IgD-negative memory B cell (primary cell): ENCODE results near the gene CTIF. TPM values are rescaled to one million over a fixed set of nuclear protein-coding genes. Genes with fewer than 3 reads are reported as not detected.
A peak's percentile ranks its signal among the peaks of the same experiment; 100 is the strongest.

ENCODE experiments used
- H3K27ac Mint-ChIP-seq, 3 donors: one replicate each; pipeline ENCODE4 v1.8.0; 2020 to 2022; ENCODE audit warnings: mild to moderate bottlenecking in 3 of 3, mixed read lengths in 3 of 3, moderate library complexity in 1 of 3
- H3K27me3 Mint-ChIP-seq: one replicate; pipeline ENCODE4 v1.8.0; 2021; ENCODE audit warnings: mixed read lengths
- H3K36me3 Mint-ChIP-seq: one replicate; pipeline ENCODE4 v1.8.0; 2020; ENCODE audit warnings: mild to moderate bottlenecking, mixed read lengths
- H3K4me1 Mint-ChIP-seq, 3 donors: one replicate each; pipeline ENCODE4 v1.8.0; 2020 to 2022; ENCODE audit warnings: mixed read lengths in 3 of 3, mild to moderate bottlenecking in 1 of 3
- H3K4me3 Mint-ChIP-seq, 4 donors: one replicate each; pipeline ENCODE4 v1.8.0; 2020 to 2022; ENCODE audit warnings: mild to moderate bottlenecking in 4 of 4, mixed read lengths in 4 of 4, moderate library complexity in 3 of 4
- H3K9me3 Mint-ChIP-seq, 3 donors: one replicate each; pipeline ENCODE4 v1.8.0; 2020 to 2021; ENCODE audit warnings: mixed read lengths in 3 of 3, mild to moderate bottlenecking in 1 of 3
- polyA plus RNA-seq: library from polyadenylated mRNA; unstranded; fragments of 300-500 nt; fragmentation: Illumina TruSeq; gene quantifications from one replicate; pipeline ENCODE4 v1.2.3, GENCODE V29; 2021

CTIF gene
- polyA plus RNA-seq, 1 donor from 2014 or later = not detected

GRCh38 chr18:48571639-48572384, 33.0 kb downstream of the CTIF start:
- no peak overlapping the region for H3K4me3 Mint-ChIP-seq
- peaks cover 3% of the 10 kb centered on the region for H3K36me3 Mint-ChIP-seq
- no peak overlapping the region for H3K27ac Mint-ChIP-seq
- peaks cover 0 to 4% (median 0%) of the 10 kb centered on the region in 3 donors for H3K4me1 Mint-ChIP-seq
- H3K9me3 Mint-ChIP-seq = peaks cover 0 to 9% (median 0%) of the 10 kb centered on the region in 3 donors
- H3K27me3 Mint-ChIP-seq = peaks cover 3% of the 10 kb centered on the region

- H3K4me3 Mint-ChIP-seq = peak overlapping the region in 1 of 4 donors; percentile 80
- peaks cover 0 to 5% (median 0%) of the 10 kb centered on the region in 3 donors for H3K4me1 Mint-ChIP-seq
- peaks cover 3% of the 10 kb centered on the region for H3K36me3 Mint-ChIP-seq
- H3K27ac Mint-ChIP-seq = peak overlapping the region in 1 of 3 donors; percentile 64
- H3K9me3 Mint-ChIP-seq = peaks cover 0 to 10% (median 0%) of the 10 kb centered on the region in 3 donors
- peaks cover 1% of the 10 kb centered on the region for H3K27me3 Mint-ChIP-seq
These were observed 33.7 kb downstream of the CTIF start for GRCh38 chr18:48572402-48573126.

- Mint-ChIP-seq H3K9me3 (peaks cover 1 to 11% (median 10%) of the 10 kb centered on the region in 3 donors), H3K4me3 (no peak overlapping the region), H3K27me3 (no peaks in the 10 kb centered on the region), H3K4me1 (peaks cover 0 to 5% (median 0%) of the 10 kb centered on the region in 3 donors), H3K27ac (no peak overlapping the region), H3K36me3 (peaks cover 2% of the 10 kb centered on the region)
These were observed 34.9 kb downstream of the CTIF start for GRCh38 chr18:48573632-48574283.

- Mint-ChIP-seq H3K27ac (no peak overlapping the region), H3K4me3 (no peak overlapping the region), H3K27me3 (no peaks in the 10 kb centered on the region), H3K36me3 (peaks cover 2% of the 10 kb centered on the region), H3K9me3 (peaks cover 3 to 11% (median 9%) of the 10 kb centered on the region in 3 donors), H3K4me1 (peaks cover 0 to 7% (median 0%) of the 10 kb centered on the region in 3 donors)
These were observed 36.0 kb downstream of the CTIF start for GRCh38 chr18:48574667-48575300.

DNA sequence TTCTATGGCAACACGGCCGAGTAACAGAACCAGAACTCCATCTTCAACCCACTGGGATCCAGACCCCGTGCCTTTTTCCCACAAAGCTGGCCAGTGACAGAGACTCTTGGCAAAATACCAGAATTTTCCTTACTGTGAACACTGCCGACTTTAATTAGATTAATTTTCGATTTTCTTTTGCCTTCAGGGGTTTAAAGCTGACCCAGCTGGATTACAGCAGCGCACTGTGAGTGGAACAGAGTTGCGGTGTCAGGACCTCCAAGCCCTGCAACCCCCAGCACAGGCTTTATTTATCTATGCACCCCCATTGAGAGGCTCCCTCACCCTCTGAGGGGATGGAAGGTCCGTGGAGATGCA, 36.4 kb downstream of the CTIF start:
- peaks cover 6% of the 10 kb centered on the region for H3K36me3 Mint-ChIP-seq
- peaks cover 3 to 11% (median 8%) of the 10 kb centered on the region in 3 donors for H3K9me3 Mint-ChIP-seq
- H3K27ac Mint-ChIP-seq = no peak overlapping the region
- no peak overlapping the region for H3K4me3 Mint-ChIP-seq
- peaks cover 0 to 6% (median 0%) of the 10 kb centered on the region in 3 donors for H3K4me1 Mint-ChIP-seq
- no peaks in the 10 kb centered on the region for H3K27me3 Mint-ChIP-seq

DNA sequence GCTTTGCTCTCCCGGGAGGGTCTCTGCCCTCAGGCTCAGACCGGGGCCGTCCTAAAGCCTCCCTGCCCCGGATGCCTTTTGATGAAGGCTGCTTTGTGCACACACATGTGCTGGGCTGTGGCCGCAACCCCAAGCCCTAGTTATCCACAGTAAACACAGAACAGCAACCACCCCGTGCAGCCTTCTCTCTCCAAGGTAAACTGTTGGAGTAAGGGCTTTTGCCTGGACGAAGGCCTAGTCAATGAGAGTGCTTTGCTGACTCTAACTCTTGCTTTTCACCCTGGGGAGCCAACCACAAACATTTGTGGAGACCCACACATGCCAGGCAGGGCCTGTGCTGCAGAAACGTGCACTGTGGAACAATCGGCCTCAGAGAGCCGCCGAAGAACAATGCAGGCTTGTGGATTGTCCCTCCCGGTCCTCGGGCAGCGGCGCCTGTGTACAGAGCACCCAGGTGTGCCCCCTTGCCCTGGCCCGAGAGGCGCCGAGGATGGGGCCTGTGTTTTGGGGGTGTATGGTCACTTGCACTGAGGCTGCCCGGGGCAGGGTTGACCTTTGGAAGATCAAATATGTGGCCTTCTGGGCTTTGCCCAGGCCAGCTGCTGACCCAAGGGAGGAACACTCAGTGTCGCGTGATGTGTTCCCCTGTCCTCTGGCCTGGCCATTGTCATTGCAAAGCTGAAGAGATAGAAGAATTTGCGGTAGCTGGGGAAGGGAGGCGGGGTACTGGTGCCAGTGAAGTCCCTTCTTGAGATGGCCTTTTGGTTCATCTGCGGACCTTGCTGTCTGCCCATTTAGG, 37.0 kb downstream of the CTIF start:
- peaks cover 0 to 5% (median 0%) of the 10 kb centered on the region in 3 donors for H3K4me1 Mint-ChIP-seq
- peaks cover 6% of the 10 kb centered on the region for H3K36me3 Mint-ChIP-seq
- no peak overlapping the region for H3K27ac Mint-ChIP-seq
- H3K27me3 Mint-ChIP-seq = no peaks in the 10 kb centered on the region
- H3K9me3 Mint-ChIP-seq = peaks cover 3 to 11% (median 8%) of the 10 kb centered on the region in 3 donors
- no peak overlapping the region for H3K4me3 Mint-ChIP-seq

GRCh38 chr18:48576457-48576771, 37.6 kb downstream of the CTIF start:
- Mint-ChIP-seq H3K4me1 (peaks cover 0 to 5% (median 0%) of the 10 kb centered on the region in 3 donors), H3K27ac (no peak overlapping the region), H3K4me3 (no peak overlapping the region), H3K27me3 (no peaks in the 10 kb centered on the region), H3K9me3 (peaks cover 3 to 11% (median 8%) of the 10 kb centered on the region in 3 donors), H3K36me3 (peaks cover 6% of the 10 kb centered on the region)

- peaks cover 0 to 5% (median 0%) of the 10 kb centered on the region in 3 donors for H3K4me1 Mint-ChIP-seq
- H3K27ac Mint-ChIP-seq = no peak overlapping the region
- peaks cover 3 to 11% (median 8%) of the 10 kb centered on the region in 3 donors for H3K9me3 Mint-ChIP-seq
- H3K4me3 Mint-ChIP-seq = no peak overlapping the region
- H3K36me3 Mint-ChIP-seq = peaks cover 6% of the 10 kb centered on the region
- peaks cover 2% of the 10 kb centered on the region for H3K27me3 Mint-ChIP-seq
These were observed 38.8 kb downstream of the CTIF start for GRCh38 chr18:48577478-48578190.

- Mint-ChIP-seq H3K36me3 (peaks cover 6% of the 10 kb centered on the region), H3K27me3 (peaks cover 2% of the 10 kb centered on the region), H3K4me3 (no peak overlapping the region), H3K27ac (no peak overlapping the region), H3K9me3 (peaks cover 3 to 11% (median 8%) of the 10 kb centered on the region in 3 donors), H3K4me1 (peaks cover 0 to 5% (median 0%) of the 10 kb centered on the region in 3 donors)
These were observed 39.5 kb downstream of the CTIF start for GRCh38 chr18:48578289-48578688.

- Mint-ChIP-seq H3K4me3 (no peak overlapping the region), H3K27ac (no peak overlapping the region), H3K4me1 (peaks cover 0 to 4% (median 0%) of the 10 kb centered on the region in 3 donors), H3K27me3 (peaks cover 2% of the 10 kb centered on the region), H3K9me3 (peaks cover 3 to 11% (median 8%) of the 10 kb centered on the region in 3 donors), H3K36me3 (peaks cover 6% of the 10 kb centered on the region)
These were observed 41.2 kb downstream of the CTIF start for GRCh38 chr18:48580066-48580465.

DNA sequence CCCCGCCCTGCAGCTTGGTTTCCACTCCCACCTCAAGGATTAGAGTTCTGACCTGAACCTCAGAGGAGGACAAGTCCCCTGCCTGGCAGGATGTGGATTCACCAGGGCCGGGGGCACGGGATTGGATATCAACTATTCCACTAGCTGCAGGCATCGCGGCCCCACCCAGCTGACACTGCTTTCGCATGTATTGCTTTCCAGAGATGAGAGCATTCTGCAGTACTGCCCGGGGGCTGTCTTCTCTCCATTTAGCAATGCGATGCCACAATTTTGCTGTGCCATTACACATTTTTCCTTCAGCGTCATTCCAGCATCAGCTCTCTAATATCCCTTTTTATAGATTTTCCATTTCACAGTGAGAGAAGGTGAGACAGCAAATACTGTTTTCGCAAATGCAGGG, 42.0 kb downstream of the CTIF start:
- H3K36me3 Mint-ChIP-seq = peaks cover 6% of the 10 kb centered on the region
- peaks cover 3 to 11% (median 8%) of the 10 kb centered on the region in 3 donors for H3K9me3 Mint-ChIP-seq
- H3K4me1 Mint-ChIP-seq = peaks cover 0 to 4% (median 0%) of the 10 kb centered on the region in 3 donors
- H3K4me3 Mint-ChIP-seq = no peak overlapping the region
- no peak overlapping the region for H3K27ac Mint-ChIP-seq
- H3K27me3 Mint-ChIP-seq = peaks cover 2% of the 10 kb centered on the region

GRCh38 chr18:48581206-48581605, 42.4 kb downstream of the CTIF start:
- no peak overlapping the region for H3K4me3 Mint-ChIP-seq
- H3K27ac Mint-ChIP-seq = no peak overlapping the region
- peaks cover 0 to 4% (median 0%) of the 10 kb centered on the region in 3 donors for H3K4me1 Mint-ChIP-seq

GRCh38 chr18:48581941-48582340, 43.1 kb downstream of the CTIF start:
- H3K27me3 Mint-ChIP-seq = peaks cover 2% of the 10 kb centered on the region
- H3K36me3 Mint-ChIP-seq = peaks cover 6% of the 10 kb centered on the region
- no peak overlapping the region for H3K4me3 Mint-ChIP-seq
- peaks cover 0 to 2% (median 0%) of the 10 kb centered on the region in 3 donors for H3K4me1 Mint-ChIP-seq
- peak overlapping the region in 1 of 3 donors; percentile 32 for H3K27ac Mint-ChIP-seq
- peaks cover 3 to 11% (median 4%) of the 10 kb centered on the region in 3 donors for H3K9me3 Mint-ChIP-seq

More at GRCh38 chr18:48581206-48581605, 42.4 kb downstream of the CTIF start:
- Mint-ChIP-seq H3K36me3 (peaks cover 6% of the 10 kb centered on the region), H3K27me3 (peaks cover 2% of the 10 kb centered on the region), H3K9me3 (peaks cover 3 to 11% (median 8%) of the 10 kb centered on the region in 3 donors)
